Ovary (tissue), 9 donors: ENCODE measurements around the gene ASB15. TPM values are rescaled to one million over a fixed set of nuclear protein-coding genes. Genes with fewer than 3 reads are reported as not detected.

Source experiments
- DNase-seq, 5 donors: peaks; one replicate each; pipeline ENCODE4 v3.0.0-alpha.2; 2019 to 2020
- H3K27ac ChIP-seq, 2 donors: fragments of 200-600 bp; one replicate each; pipeline versions ENCODE4 v1.5.1 to v1.8.0; 2019 to 2022
- H3K27me3 ChIP-seq: fragments of 200-600 bp; one replicate; pipeline ENCODE4 v1.8.0; 2022
- H3K36me3 ChIP-seq: fragments of 200-600 bp; sonication (generic); one replicate; pipeline ENCODE4 v1.5.1; 2019
- H3K4me1 ChIP-seq: one replicate; pipeline ENCODE4 v1.8.1; 2013; ENCODE audit warnings: mild to moderate bottlenecking, moderate library complexity; ENCODE audit not compliant: insufficient read depth
- H3K4me3 ChIP-seq: fragments of 200-600 bp; sonication (generic); one replicate; pipeline ENCODE4 v1.5.1; 2017
- H3K9me3 ChIP-seq, 2 donors: fragments of 200-600 bp in 1 of 2; sonication (generic) in 1 of 2; one replicate each; pipeline versions ENCODE4 v1.5.1 to v1.8.1; 2013 to 2019; ENCODE audit warnings: mild to moderate bottlenecking in 1 of 2, moderate library complexity in 1 of 2
- EP300 ChIP-seq: sonication (generic); formaldehyde crosslinking; IDR thresholded peaks from one replicate; pipeline ENCODE4 v1.6.1; 2017; ENCODE audit warnings: antibody characterized with exemption
- POLR2A ChIP-seq: fragments of 450-650 bp; IDR thresholded peaks from one replicate; pipeline ENCODE4 v1.6.1; 2017; ENCODE audit warnings: antibody characterized with exemption, mild to moderate bottlenecking, moderate library complexity
- WGBS, 3 donors: extraction: QIAGEN DNeasy Blood & Tissue Kit in 1 of 3; methylation state at CpG; one replicate each; pipeline versions ENCODE4 v1.1.5 to v1.1.7; 2013 to 2017; 5-methylcytosine and 5-hydroxymethylcytosine counted together
- intact Hi-C, 4 donors: fragments of 100-400 bp; cut with DNase I; formaldehyde crosslinking; loops; one replicate each; pipeline versions ENCODE4 v1.11.0 to v1.15.1; 2022 to 2023
- polyA plus RNA-seq, 2 donors: library from polyadenylated mRNA; stranded (reverse); fragments of 200-250 nt in 1 of 2; fragments of 350-450 nt in 1 of 2; fragmentation: Illumina TruSeq in 1 of 2; extraction: RNeasy Lipid Tissue Mini Kit (QIAGEN cat#74804) in 1 of 2; gene quantifications; one replicate each; pipeline ENCODE4 v1.2.3, GENCODE V29; 2013 to 2014
- total RNA-seq, 7 donors: library from RNA; depleted of rRNA in 2 of 7; stranded (reverse); fragments of >200 nt in 2 of 7; fragmentation: NEBNext Ultra II Directional in 3 of 7; extraction: Animal tissue kit (Norgen Biotek cat#: 25700) in 3 of 7; gene quantifications; one replicate each; pipeline versions ENCODE4 v1.1.0 to v1.2.4, GENCODE V29; 2016 to 2023
- TF ChIP-seq, protein P1 (sequence below), 3 donors: fragments of 450-650 bp in 2 of 3; fragments of 200-600 bp in 1 of 3; IDR thresholded peaks; one replicate each; pipeline versions ENCODE4 v1.5.1 to v1.8.0; 2016 to 2022; ENCODE audit warnings: antibody characterized with exemption in 3 of 3, mild to moderate bottlenecking in 1 of 3
- donor health status: DM: no; HTN: no; CAD: no; lungs with moderate emphysema.
- donor health status: DM: no; HTN: no; CAD: no.
- donor health status: Bipolar disorder and iron deficiency.
- donor health status: DM: yes; HTN: yes; CAD: no.
- donor health status: DM: no; HTN: no; CAD: no.
- donor health status: DM: yes; HTN: yes; CAD: no.

Gene ASB15
- total and polyA plus RNA-seq, 9 donors = not detected

DNA sequence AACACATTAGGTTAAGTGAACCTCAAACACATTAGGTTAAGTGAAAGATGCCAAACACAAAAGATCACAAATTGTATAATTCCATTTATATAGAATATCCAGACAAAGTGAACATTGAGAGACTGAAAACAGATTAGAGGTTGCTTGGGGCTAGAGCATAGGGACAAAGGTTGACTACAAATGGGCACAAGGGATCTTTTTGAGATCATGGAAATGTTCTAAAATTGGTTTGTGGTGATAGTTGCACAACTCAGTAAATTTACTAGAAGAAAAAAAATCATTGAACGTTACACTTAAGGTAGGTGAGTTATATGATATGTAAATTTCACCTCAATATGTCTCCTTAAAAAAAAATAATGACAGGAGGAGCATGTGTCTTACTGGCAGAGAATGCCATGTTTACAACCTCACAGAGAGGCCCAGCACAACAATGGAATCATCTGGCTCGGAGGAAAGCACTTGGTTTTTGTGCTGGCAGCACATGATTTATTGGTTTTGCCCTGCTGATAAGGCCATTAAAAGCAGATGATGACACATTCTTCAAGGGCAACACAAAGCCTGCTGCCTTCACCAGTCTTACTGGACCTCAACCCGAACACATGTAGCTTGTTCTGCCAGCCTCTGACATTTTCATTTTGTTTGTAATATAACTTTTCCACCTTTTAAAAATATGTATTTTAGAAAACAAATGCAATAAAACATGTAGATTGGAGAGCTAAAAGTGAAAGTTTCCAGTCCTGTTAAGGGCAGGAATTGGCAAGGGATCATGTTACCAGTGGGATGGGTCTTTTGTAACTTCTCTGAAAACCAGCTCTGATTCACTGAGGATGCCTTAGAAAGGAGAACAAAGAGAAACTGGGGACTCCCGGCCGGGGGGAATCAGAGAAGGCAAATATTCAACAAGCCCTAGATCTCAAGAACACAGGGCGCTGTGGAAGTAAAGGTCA lies 42.1 kb downstream of the ASB15 start:
- no peaks in the 10 kb centered on the region for H3K27me3 ChIP-seq
- H3K4me1 ChIP-seq = peaks cover 10% of the 10 kb centered on the region
- TF ChIP-seq EP300 (no peak), POLR2A (no peak)
- TF ChIP-seq, protein P1, sequence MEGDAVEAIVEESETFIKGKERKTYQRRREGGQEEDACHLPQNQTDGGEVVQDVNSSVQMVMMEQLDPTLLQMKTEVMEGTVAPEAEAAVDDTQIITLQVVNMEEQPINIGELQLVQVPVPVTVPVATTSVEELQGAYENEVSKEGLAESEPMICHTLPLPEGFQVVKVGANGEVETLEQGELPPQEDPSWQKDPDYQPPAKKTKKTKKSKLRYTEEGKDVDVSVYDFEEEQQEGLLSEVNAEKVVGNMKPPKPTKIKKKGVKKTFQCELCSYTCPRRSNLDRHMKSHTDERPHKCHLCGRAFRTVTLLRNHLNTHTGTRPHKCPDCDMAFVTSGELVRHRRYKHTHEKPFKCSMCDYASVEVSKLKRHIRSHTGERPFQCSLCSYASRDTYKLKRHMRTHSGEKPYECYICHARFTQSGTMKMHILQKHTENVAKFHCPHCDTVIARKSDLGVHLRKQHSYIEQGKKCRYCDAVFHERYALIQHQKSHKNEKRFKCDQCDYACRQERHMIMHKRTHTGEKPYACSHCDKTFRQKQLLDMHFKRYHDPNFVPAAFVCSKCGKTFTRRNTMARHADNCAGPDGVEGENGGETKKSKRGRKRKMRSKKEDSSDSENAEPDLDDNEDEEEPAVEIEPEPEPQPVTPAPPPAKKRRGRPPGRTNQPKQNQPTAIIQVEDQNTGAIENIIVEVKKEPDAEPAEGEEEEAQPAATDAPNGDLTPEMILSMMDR (IDR thresholded peaks at IDR 0.05) = no peak
- H3K9me3 ChIP-seq = no peaks in the 10 kb centered on the region
- H3K27ac ChIP-seq = no peak overlapping the region
- 14 to 18% (median 14%) methylated on average over 6 of the region's 6 CpGs for WGBS, 3 donors
- intact Hi-C loops = no loop called here
- peak in 2 of 5 donors; percentile 16 to 25 for DNase-seq
- peak overlapping the region; percentile 4 for H3K4me3 ChIP-seq
- no peaks in the 10 kb centered on the region for H3K36me3 ChIP-seq

DNA sequence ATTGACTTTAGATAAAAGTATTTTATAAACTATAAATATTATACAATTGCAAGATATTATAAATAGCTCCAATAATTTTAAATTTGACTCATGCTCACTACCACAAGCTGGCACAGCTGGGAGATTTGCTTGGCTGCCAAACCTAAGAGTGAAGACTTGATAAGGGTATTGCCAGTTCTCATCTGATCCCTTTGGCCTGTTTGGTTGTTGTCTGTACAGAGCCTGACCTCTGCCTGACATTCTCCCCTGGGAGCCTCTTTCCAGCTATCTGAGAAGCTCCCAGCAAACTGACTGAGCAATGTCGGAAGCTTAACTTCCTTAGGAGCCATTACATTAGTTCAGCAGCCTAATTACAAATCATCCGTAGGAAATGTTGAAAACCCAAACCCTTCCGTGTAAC lies 43.9 kb downstream of the ASB15 start:
- H3K27me3 ChIP-seq = no peaks in the 10 kb centered on the region
- intact Hi-C loops = no loop called here
- no peak overlapping the region for H3K4me3 ChIP-seq
- peaks cover 10% of the 10 kb centered on the region for H3K4me1 ChIP-seq
- no peaks in the 10 kb centered on the region for H3K9me3 ChIP-seq
- no peak for DNase-seq
- 42 to 62% (median 49%) methylated on average over 3 of the region's 3 CpGs for WGBS, 3 donors
- TF ChIP-seq, protein P1 (IDR thresholded peaks at IDR 0.05) = no peak
- TF ChIP-seq EP300 = no peak
- TF ChIP-seq POLR2A = no peak
- H3K27ac ChIP-seq = no peak overlapping the region
- no peaks in the 10 kb centered on the region for H3K36me3 ChIP-seq

DNA sequence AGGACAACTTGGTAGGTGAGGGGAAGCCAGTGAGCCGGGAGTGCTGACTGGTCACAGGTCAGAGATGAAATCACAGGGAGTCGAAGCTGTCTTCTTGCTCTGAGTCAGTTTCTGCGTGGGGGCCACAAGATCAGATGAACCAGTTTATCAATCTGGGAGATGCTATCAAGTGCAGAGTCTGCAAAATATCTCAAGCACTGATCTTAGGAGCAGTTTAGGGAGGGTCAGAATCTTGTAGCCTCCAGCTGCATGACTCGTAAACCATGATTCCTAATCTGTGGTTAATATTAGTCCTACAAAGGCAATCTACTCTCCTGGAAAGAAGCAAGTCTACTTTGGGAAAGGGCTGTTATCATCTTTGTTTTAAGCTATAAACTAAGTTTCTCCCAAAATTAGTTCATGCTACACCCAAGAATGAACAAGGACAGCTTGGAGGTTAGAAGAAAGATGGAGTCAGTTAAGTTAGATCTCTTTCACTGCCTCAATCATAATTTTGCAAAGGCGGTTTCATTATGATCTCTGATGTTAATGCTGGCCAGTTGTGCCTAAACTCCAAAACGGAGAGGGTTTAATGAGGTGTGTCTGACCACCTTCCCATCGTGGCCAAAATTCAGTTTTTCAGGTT lies 45.6 kb downstream of the ASB15 start:
- Histone ChIP-seq H3K9me3 (no peaks in the 10 kb centered on the region), H3K4me3 (no peak overlapping the region), H3K4me1 (peaks cover 10% of the 10 kb centered on the region), H3K27ac (no peak overlapping the region), H3K36me3 (no peaks in the 10 kb centered on the region), H3K27me3 (no peaks in the 10 kb centered on the region)
- WGBS, 3 donors = 88% methylated on average over 7 of the region's 7 CpGs
- no peak for DNase-seq
- intact Hi-C loops = no loop called here
- TF ChIP-seq EP300 (no peak), POLR2A (no peak)
- TF ChIP-seq, protein P1 (IDR thresholded peaks at IDR 0.05) = no peak

DNA sequence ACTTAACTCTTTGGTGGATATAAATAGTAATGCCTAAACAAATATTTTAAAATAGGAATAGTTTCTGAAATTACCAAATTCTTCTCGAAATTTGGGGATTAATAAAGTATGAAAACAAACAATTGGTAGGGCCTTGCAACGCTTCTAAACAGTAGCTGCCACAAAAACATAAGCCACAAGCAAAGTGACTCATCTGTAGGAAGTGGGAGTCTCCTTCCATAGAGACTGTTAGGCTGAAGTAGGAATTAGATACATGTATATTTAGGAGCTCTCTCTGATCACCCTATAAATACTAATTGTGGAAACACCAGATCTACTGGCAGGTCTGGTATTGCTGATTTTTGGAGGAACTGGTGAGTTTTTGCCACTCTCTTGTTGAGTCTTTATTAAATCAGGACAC lies 48.3 kb downstream of the ASB15 start:
- intact Hi-C loops = no loop called here
- WGBS, 3 donors = 47 to 74% (median 47%) methylated on average over 2 of the region's 2 CpGs

More for the DNA sequence above, 48.3 kb downstream of the ASB15 start:
- no peaks in the 10 kb centered on the region for H3K36me3 ChIP-seq
- H3K4me1 ChIP-seq = peaks cover 4% of the 10 kb centered on the region
- H3K27ac ChIP-seq = no peak overlapping the region
- no peak overlapping the region for H3K4me3 ChIP-seq
- no peak for DNase-seq
- no peaks in the 10 kb centered on the region for H3K27me3 ChIP-seq
- H3K9me3 ChIP-seq = no peaks in the 10 kb centered on the region
- TF ChIP-seq EP300 = no peak
- TF ChIP-seq, protein P1 (IDR thresholded peaks at IDR 0.05) = no peak
- TF ChIP-seq POLR2A = no peak
